Bone marrow (tissue), 2 donors: Measurements from ENCODE around the gene RBMX.
"Not testable (repeated sequence)": the region's sequence is repeated elsewhere in the genome, so short reads cannot be mapped to it uniquely, and the experiment has no call there.

Source experiments
- DNase-seq, 2 donors: peaks; one replicate each; lab custom pipeline; 2025; lab: John Stamatoyannopoulos, UW

The RBMX gene

DNA sequence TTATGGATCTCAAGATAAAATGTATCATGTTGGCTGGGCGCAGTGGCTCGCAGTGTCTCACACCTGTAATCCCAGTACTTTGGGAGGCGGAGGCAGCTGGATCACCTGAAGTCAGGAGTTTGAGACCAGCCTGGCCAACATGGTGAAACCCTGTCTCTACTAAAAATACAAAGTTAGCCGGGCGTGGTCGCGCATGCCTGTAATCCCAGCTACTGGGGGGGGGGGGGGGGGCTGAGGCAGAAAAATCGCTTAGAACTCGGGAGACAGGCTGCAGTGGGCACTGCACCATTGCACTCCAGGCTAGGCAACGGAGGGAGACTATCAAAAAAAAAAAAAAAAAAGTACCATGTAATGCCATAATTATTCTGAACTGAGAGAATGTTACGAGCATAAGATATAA, 2.1 kb downstream of the RBMX start:
- DNase-seq, result no peak

DNA sequence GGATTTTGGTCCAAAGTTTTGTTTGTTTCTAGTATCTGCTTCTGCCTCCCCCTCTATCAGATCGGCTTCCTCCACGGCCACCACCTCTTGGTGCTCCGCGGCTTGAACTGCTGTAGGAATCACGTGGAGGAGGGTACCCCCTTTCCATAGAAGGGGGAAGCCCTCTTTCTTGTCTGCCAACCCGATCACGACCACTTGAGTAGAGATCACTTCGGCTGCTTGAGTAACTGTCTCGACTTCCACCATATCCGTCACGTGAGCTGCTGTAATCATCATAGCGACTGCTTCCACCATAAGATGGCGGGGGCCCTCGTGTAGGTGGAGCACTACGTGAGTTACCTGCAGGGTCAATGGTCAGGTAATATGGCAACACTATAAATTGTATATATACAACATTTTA, 6.4 kb downstream of the RBMX start:
- not testable (repeated sequence) for DNase-seq

DNA sequence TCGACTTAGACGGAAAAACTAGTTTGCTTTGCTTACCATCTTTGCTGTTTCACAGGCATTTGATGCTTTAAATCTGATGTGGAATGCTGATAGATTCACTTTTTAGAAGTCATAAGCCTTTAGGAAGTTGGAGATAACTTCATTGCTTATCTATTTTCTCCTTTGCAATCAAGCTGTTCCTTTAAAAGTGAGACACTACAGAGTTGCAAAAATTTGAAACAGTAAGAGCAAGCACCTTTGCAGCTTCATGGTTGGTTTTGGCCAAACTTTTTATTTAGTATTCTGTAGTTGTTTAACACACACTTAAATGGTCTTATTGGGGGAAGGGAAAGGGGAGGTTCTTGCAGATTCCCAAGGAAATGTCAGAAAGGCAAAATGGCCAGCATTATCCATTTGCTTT, 7.3 kb downstream of the RBMX start:
- not testable (repeated sequence) for DNase-seq

DNA sequence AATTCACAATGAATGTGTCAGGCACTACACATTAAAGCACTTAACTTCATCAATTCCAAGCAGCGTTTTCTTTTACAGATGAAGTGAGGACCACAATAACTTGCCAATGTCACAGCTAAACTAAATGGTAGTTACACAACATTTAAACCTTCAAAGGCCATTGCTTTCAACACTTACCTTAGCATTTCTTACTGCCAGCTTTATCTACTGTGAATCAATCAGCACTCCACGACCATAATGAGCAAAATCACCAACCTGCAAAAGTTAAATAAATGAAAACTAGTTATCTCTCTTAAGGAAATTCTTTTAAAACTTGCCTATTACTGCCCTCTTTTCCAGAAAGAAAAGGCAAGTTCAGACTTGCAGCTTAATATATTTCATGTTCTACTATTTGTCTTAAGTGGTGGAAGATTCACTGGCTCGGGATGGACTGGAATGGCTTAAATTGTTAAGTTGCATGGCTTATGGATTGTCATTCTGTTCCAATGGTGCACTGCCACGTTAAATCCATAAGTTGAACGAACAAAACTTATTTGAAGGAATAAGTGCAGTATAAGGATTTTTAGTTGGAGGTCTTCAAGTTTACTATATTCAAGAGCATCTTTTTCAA, 8.3 kb downstream of the RBMX start:
- no peak for DNase-seq

DNA sequence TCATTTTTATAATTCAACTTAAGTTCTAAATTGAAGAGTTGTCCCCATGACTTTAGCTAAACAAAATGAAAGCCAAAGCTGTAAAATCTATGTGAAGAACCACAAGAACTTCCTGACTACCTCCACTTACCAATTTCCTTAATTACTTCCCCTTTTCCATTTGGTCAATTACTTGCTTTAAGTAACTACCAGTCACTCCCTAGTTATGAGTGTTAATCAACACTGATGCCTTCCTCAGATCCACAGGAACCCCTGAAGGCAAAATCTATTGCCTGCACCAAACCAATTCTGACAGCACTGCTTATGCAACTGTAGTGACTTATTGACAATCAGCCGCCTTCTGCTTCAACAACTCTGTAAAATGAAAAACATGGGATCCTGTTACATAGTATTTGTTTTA, 10.5 kb downstream of the RBMX start:
- DNase-seq, result no peak

DNA sequence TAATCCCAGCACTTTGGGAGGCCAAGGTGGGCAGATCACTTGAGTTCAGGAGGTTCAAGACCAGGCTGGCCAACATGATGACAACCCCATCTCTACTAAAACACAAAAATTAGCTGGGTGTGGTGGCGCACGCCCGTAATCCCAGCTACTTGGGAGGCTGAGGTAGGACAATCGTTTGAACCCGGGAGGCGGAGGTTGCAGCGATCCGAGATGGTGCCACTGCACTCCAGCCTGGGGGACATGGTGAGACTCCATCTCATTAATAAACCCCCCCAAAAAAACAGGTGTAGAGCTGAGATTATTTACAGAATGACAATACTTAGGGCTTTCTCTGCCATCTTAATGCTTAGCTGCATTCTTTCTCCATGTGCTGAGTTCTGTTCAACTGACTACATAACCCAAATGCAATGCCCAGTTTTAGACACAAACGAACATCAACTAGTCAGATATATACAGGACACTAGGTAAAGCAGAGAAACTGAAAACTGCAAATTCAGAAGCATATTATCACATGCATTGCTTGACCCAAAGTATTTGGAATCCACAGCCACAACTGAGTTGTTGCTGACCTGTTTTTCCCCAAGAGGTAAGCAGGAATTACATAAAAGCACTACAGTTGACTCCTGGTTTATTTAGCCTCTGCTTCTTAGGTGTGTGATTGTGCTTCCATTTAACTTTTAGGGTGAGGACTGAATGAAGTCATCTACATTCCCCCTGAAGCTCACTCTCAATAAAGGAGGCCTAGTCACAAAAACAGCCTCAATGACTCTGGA, 12.1 kb downstream of the RBMX start:
- no peak for DNase-seq

DNA sequence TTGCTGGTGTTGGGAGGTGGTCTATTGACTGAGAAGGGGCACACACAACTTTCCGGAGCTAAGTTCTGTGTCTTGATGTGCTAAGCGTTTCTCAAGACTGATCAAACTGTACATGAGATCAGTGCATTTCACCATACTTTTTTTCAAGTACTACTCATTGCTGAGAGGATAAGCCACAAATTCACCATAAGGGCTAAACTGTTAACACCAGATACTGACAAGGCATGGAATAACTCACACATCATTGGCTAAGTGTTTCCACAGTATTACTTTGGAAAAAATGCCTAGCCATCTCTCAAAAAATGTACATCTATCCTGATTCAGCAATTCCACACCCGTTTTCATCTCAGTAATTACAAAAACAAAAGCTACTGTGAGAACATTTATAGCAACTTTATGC, 13.0 kb downstream of the RBMX start:
- DNase-seq, result no peak

DNA sequence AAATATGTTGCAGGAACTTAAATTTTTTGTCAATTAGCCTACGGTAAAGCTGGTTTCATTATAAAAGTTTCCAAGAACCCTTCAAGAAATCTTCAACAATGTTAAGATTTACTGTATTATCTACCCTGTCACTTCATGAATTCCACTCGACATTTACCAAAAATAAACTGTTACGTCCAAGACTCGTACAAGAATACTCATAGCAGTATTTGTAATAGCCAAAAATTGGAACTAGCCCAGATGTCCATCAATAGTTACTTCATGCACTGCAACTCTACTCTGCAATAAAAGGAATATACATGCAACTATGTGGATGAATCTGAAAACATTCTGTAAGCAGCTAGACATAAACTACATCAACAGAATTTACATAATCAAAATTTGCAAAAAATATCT, 13.4 kb downstream of the RBMX start:
- no peak for DNase-seq

DNA sequence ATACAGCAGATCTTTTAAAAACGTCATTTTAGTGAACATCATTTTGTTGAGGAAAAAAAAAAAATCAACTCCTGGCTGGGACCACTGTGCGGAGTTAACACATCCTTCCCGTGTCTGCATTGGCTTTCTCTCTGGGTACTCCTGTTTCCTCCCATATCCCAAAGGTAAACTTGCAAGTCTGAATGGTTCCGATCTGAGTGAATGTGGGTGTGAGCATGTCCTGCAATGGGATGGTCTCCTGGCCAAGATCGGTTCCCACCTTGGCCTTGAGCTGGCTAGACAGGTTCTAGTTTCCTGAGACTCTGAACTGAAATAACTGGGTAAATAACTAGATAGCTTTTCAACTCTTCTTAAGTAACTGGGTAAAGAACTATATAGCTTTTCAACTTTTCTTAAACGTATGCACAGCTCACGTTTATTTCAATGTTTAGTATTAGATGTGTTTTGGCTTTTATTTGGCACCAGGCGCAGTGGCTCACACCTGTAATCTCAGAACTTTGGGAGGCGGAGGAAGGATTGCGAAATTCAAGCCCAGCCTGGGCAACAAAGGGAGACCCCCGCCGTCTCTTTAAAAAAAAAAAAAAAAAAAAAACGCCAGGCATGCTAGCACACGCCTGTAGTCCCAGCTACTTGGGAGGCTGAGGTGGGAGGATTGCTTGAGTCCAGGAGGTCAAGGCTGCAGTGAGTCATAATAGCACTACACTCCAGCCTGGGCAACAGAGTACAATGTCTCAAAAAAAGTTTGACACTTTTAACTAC, 14.0 kb downstream of the RBMX start:
- DNase-seq, result no peak

DNA sequence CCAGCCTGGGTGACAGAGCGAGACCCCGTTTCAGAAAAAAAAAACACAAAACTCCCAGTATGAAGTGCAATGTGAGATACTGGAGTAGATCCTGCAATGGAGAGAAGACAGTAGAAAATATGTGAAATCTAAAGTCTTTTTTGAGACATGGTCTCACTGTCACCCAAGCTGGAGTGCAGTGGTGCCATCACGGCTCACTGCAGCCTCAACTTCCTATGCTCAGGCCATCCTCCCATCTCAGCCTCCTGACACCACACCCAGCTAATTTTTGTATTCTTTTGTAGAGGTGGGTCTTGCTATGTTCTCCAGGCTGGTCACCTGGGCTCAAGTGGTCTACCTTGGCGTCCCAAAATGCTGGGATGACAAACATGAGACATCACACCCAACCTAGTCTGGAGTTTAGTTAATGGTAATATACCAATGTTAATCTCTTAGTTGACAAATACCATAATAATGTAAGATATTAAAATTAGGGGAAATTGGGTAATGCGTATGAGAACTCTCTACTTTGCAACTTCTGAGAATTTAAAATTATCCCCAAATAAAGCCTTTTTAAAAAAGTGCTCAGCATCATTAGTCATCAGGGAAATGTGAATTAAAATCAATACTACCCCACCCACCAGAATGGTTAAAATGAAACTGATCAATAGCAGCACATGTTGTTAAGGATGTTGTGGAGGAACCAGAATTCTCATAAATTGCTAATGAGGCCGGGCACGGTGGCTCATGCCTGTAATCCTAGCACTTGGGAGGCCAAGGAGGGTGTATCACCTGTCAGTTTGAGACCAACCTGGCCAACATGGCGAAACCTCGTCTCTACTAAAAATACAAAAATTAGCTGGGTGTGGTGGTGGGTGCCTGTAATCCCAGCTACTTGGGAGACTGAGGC, 15.0 kb downstream of the RBMX start:
- DNase-seq, result no peak

DNA sequence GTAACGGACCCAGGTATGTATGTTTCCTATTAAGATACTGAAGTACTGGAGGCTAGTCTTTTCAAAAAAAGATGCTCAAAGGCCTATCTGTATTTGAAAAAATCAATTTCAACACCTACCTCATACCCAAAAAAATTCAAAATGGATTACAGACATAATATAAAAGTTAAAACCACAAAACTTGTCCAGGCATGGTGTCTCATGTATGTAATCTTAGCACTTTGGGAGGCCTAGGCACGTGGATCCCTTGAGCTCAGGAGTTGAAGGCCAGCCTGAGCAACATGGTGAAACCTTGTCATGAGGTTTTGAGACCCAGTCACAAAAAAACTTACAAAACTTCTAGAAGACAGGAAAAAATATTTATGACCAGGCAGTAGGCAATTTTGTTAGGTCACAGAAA, 16.7 kb downstream of the RBMX start:
- DNase-seq, result no peak

DNA sequence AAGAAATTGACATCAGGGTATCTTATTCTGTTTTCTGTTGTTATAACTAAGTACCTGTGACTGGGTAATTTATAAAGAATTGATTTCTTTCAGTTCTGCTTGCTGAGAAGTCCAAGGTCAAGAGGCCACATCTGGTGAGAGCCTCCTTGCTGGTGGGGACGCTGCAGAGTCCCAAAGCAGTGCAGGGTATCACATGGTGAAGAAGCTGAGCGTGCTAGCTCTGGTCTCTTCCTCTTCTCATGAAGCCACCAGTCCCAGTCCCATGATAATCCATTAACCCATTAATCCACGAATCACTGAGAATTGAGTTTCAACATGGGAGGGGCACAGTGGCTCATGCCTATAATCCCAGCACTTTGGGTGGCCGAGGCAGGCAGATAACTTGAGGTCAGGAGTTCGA, 18.0 kb downstream of the RBMX start:
- no peak for DNase-seq

DNA sequence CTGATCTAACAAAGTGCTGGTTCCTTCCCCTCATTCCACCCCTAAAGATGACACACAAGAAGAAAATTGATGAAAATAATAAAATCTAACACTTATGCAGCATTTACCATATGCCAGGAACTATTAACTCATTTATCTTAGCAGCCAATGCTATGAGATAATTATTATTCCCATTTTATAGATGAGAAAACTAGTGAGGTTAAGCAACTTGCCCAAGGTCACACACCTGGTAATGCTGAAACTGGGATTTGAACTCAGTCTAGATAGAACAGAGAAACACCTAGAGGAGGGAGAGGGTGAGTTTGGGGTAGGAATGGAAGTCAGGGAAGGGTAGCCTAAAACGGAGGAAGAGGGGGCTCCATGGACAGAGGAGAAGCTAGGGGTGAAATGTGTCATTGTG, 18.6 kb downstream of the RBMX start:
- no peak for DNase-seq

DNA sequence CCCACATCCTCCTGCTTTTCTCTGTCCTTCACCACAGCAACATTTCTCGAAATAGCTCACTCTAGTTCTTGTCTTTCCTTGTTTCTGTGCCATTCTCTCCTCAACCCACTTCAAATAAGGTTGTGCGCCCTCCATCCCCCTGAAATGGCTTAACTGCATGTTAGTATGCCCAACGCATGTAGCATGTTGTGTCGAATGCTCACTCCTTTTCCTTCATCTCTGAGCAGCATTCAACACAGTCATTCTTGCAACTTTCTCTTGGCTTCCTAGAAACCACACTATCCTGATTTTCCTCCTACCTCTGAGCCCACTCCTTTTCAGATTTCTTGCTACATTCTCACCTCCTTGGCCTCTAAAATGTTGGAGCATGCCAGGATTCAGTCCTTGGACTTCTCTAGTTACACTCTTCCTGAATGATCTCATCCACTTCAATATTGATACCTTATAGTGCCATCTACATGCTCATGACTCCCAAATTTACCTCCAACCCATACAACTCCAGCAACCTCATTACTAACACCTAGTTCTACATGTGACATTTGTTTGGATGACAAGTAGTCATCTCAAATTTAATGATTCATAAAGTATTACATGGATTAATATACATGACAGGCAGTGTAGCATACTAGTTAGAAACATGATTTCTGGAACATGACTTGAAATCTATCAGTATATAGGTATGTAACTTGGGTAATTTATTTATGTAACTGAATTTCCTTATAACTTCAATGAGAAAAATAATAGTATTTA, 22.3 kb downstream of the RBMX start:
- no peak for DNase-seq

DNA sequence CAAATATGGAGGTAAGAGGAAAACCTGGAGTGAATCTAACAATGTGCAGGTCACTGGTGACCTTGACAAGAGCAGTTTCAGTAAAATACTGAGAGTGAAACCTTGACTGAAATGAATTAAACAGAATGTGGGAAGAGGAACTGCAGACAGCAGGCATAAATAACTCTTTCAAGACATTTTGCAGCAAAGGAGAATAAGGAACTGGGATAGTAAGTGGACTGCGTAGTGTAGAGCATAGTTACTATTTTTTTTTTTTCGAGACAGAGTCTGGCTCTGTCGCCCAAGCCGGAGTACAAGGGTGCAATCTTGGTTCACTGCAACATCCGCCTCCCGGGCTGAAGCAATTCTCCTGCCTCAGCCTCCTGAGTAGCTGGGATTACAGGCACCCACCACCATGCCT, 24.0 kb downstream of the RBMX start:
- no peak for DNase-seq

DNA sequence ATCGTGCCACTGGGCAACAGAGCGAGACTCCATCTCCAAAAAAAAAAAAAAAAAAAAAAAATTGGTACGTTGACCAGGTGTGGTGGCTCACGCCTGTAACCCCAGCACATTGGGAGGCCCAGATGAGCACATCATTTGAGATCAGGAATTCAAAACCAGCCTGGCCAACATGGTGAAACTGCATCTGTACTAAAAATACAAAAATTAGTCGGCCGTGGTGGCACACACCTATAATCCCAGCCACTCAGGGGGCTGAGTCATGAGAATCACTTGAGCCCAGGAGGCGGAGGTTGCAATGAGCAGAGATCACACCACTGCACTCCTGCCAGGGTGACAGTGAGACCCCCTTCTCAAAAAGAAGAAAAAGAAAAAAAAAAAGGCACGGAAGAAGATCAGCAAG, 24.5 kb downstream of the RBMX start:
- DNase-seq, result no peak

DNA sequence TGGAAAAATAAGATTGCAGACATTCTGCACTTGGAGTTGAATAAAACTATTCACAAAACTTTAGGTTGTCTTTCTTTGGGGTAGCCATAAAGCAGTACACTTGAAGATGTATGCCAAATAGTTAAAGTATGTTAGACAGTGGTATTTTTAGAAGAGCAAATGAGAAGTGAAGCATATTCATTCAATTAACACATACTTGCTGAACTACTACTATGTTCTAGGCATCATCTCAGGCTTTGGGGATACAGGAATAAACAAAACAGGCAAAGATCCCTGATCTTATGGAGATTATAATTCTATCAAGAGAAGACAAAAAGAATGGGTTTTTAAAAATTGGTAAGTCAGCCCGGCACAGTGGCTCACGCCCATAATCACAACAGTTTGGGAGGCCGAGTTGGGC, 29.0 kb downstream of the RBMX start:
- no peak for DNase-seq

DNA sequence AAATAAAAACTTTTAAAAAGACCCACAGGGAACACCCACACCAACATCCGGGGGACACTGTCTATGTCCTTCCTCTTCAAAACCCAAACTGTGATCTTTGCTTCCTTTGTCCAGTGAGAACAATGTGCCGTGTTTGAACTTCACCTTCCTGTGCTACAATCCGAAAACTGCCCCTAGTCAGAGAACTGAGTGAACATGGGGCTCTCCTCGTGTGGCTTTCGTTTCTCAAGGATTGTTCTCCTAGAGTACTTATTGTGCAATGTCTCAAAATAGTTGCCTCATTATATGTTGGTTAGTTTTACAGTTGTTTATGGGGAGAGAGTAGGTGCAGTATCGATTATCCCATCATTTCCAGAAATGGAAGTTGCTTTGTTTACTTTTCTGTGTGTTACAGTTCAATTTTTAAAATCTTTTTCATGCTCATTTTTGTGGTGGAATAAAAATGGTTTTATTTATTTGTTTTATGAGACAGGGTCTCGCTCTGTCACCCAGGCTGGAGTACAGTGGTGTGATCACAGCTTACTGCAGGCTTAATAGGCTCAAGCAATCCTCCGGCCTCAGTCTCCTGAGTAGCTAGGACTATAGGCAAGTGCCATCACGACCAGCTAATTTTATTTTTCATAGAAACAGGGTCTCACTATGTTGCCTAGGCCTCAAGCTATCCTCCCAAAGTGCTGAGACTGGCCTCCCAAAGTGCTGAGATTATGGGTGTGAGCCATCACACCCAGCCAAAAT, 29.9 kb downstream of the RBMX start:
- no peak for DNase-seq

DNA sequence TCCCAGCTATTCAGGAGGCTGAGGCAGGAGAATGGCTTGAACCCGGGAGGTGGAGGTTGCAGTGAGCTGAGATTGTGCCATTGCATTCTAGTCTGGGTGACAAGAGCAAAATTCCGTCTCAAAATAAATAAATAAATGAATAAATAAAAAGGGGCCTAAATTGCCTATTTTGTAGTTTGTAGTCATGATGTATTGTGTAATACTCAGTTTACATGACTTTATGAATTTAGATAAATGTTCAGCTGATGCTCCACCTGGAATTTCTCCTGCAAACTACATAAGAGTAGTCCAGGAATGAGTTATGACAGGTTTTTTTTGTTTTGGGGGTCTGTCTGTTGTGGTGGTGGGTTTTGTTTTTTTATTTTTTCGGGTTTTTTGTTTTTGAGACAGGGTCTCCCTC, 31.1 kb downstream of the RBMX start:
- DNase-seq, result no peak

DNA sequence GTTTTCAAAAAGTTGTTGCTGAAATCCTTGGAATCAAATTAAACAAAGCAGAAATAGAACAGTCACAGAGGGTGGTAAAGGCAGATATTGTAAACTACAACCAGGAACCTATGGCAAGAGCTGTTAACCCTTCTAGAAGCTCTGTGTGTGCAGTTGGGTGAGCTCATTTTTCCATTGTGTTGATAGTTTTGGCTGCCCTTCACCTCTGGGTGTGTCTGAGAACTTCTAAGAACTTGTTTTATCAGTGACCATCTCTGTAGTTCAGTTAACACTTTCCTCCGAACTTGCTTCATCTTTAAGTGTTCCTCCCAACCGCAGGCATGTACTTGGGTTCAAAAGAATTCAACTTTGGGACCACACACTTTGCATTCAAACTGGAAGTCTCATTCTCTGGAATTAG, 32.7 kb downstream of the RBMX start:
- no peak for DNase-seq

DNA sequence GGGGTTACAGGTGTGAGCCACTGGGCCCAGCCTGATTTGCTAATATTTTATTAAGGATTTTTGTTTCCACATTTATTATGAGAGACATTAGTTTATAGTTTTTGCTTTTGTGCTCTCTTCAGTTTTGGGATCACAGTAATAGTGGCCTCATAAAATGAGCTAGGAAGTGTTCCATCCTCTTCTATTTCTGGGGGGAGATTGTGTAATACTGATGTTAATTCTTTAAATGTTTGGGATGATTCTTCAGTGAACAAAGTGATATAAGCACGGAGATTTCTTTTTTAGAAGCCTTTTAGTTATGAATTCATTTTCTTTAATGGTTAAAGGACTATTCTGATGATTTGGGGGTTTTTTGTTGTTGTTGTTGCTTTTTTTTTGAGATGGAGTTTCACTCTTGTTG, 41.3 kb downstream of the RBMX start:
- DNase-seq, result no peak
